K562 (cell line): ENCODE data around the gene DBNDD2. TPM values are rescaled to one million over a fixed set of nuclear protein-coding genes. Genes with fewer than 3 reads are reported as not detected.
A peak's percentile ranks its signal among the peaks of the same experiment; 100 is the strongest.

Experiments used
- CTBP1 ChIP-seq: fragments of 450-650 bp; IDR thresholded peaks from 2 replicates; pipeline ENCODE4 v1.6.1; 2016; ENCODE audit warnings: borderline replicate concordance
- DACH1 ChIP-seq: fragments of 450-650 bp; IDR thresholded peaks from 2 replicates; pipeline ENCODE4 v1.6.1; 2018; ENCODE audit not compliant: partially characterized antibody
- FOSL1 ChIP-seq: fragments of 200-800 bp; sonication (Bioruptor generic); conservative IDR thresholded peaks from 2 replicates; pipeline ENCODE4 v1.6.1; 2016; ENCODE audit warnings: missing genetic modification characterization, missing compliant biosample characterization
- NCOA6 ChIP-seq: fragments of 450-650 bp; IDR thresholded peaks from 2 replicates; pipeline ENCODE4 v1.6.1; 2017; ENCODE audit warnings: mild to moderate bottlenecking
- SIN3B ChIP-seq: fragments of 450-650 bp; IDR thresholded peaks from 2 replicates; pipeline ENCODE4 v1.6.1; 2017; ENCODE audit warnings: low read depth, mild to moderate bottlenecking, moderate library complexity
- SPI1 ChIP-seq: IDR thresholded peaks from 2 replicates; pipeline ENCODE4 v1.6.1; 2011; ENCODE audit warnings: low read depth, low read length, control low read depth, borderline replicate concordance
- SRSF1 ChIP-seq: fragments of 200-400 bp; formaldehyde crosslinking; IDR thresholded peaks from 2 replicates; pipeline ENCODE4 v1.6.1; 2017; ENCODE audit warnings: mild to moderate bottlenecking, low read depth, low read length, moderate library complexity
- TCF3 ChIP-seq: sonication (generic); formaldehyde crosslinking; IDR thresholded peaks from 2 replicates; pipeline ENCODE4 v1.4.0; 2020; ENCODE audit warnings: mild to moderate bottlenecking, missing genetic modification reagents
- ZBTB7A ChIP-seq: IDR thresholded peaks from 2 replicates; pipeline ENCODE4 v1.6.1; 2011; ENCODE audit warnings: low read depth, mild to moderate bottlenecking, low read length, moderate library complexity, borderline replicate concordance; ENCODE audit not compliant: control insufficient read depth
- polyA plus RNA-seq, 8 experiments: library from polyadenylated mRNA; depleted of rRNA in 4 of 8; stranded (reverse) in 5 of 8; unstranded in 3 of 8; fragments of >200 nt; fragmentation: Nextera tagmentation in 2 of 8; fragmentation: Illumina TruSeq in 1 of 8; extraction: Ambion mirVana in 2 of 8; extraction: Trizol in 1 of 8; gene quantifications; 2 replicates each; pipeline versions ENCODE4 v1.2.1 to v1.2.3, GENCODE V29; 2011 to 2014; ENCODE audit warnings: inconsistent platforms in 1 of 8, missing spikeins in 1 of 8
- total RNA-seq, 7 experiments: library from RNA; depleted of rRNA in 6 of 7; stranded (reverse); fragments of >200 nt in 6 of 7; fragmentation: Illumina TruSeq in 2 of 7; extraction: Trizol in 2 of 7; gene quantifications; 2 replicates each; pipeline versions ENCODE4 v1.2.1 to v1.2.3, GENCODE V29; 2011 to 2021; ENCODE audit warnings: low replicate concordance in 1 of 7
- TF ChIP-seq, protein P1 (sequence below): sonication (generic); formaldehyde crosslinking; IDR thresholded peaks from 2 replicates; pipeline ENCODE4 v1.8.0; 2022; ENCODE audit warnings: mild to moderate bottlenecking, missing genetic modification reagents
- TF ChIP-seq, protein P2 (sequence below): fragments of 200-800 bp; sonication (Bioruptor generic); IDR thresholded peaks from 2 replicates; pipeline ENCODE4 v1.6.1; 2017; ENCODE audit warnings: missing genetic modification characterization, missing compliant biosample characterization

Gene DBNDD2
- total and polyA plus RNA-seq, 9 of the 15 experiments (the other 6 are each of a cell fraction or from before 2014, with no cell fraction given), result 12.8 to 64.0 (median 35.8) TPM

DNA sequence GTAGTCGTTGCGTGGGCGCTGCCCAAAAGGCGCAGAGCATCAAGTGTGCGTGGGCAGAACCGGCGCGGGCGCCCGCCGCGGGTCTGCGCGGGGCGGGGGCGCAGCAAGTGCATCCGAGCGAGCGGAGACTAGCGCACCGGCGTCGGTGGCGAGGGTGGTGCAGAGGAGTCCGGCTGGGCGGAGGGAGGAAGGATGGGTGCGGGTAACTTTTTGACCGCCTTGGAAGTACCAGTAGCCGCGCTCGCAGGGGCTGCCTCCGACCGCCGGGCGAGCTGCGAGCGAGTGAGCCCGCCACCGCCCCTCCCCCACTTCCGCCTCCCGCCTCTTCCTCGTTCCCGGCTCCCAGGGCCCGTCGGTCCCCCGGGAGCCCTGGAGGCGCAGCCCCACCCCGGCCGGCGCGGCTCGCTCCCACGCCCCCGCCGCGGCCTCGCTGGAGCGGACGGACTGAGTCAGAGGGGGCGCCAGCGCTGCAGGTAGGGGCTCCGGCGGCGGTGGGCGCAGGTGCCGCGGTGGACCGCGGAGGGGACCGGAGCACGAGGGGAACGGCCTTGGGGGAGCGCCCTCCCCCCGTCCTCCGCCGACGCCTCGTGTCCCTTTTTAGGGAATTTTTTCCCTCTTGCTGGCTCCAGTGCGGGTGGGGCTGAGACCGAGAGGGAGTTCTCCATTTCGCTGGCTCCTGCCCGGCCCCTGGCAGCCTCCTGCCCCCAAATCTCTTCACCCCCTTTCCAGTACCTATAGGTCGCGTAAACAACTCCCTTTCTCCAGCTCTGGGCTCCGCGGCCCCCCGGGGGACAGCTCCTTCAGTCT lies 1.6 kb upstream of the DBNDD2 start (continued):
- TF ChIP-seq, protein P1, sequence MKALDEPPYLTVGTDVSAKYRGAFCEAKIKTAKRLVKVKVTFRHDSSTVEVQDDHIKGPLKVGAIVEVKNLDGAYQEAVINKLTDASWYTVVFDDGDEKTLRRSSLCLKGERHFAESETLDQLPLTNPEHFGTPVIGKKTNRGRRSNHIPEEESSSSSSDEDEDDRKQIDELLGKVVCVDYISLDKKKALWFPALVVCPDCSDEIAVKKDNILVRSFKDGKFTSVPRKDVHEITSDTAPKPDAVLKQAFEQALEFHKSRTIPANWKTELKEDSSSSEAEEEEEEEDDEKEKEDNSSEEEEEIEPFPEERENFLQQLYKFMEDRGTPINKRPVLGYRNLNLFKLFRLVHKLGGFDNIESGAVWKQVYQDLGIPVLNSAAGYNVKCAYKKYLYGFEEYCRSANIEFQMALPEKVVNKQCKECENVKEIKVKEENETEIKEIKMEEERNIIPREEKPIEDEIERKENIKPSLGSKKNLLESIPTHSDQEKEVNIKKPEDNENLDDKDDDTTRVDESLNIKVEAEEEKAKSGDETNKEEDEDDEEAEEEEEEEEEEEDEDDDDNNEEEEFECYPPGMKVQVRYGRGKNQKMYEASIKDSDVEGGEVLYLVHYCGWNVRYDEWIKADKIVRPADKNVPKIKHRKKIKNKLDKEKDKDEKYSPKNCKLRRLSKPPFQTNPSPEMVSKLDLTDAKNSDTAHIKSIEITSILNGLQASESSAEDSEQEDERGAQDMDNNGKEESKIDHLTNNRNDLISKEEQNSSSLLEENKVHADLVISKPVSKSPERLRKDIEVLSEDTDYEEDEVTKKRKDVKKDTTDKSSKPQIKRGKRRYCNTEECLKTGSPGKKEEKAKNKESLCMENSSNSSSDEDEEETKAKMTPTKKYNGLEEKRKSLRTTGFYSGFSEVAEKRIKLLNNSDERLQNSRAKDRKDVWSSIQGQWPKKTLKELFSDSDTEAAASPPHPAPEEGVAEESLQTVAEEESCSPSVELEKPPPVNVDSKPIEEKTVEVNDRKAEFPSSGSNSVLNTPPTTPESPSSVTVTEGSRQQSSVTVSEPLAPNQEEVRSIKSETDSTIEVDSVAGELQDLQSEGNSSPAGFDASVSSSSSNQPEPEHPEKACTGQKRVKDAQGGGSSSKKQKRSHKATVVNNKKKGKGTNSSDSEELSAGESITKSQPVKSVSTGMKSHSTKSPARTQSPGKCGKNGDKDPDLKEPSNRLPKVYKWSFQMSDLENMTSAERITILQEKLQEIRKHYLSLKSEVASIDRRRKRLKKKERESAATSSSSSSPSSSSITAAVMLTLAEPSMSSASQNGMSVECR (CRISPR knock-in tag), result no peak
- TF ChIP-seq CTBP1 (peak; percentile 62; the same call in 1 of the 2 replicates), SPI1 (peak; percentile 40; the same call in 1 of the 2 replicates), NCOA6 (0 out of 2 replicates have a peak, but pooled peaks have one; percentile 12), ZBTB7A (peak; percentile 91), TCF3 (CRISPR knock-in tag) (no peak), SIN3B (0 out of 2 replicates have a peak, but pooled peaks have one; percentile 17), FOSL1 (peak; percentile 40; the same call in 1 of the 2 replicates), SRSF1 (0 out of 2 replicates have a peak, but pooled peaks have one; percentile 45), DACH1 (no peak)
- TF ChIP-seq, protein P2, sequence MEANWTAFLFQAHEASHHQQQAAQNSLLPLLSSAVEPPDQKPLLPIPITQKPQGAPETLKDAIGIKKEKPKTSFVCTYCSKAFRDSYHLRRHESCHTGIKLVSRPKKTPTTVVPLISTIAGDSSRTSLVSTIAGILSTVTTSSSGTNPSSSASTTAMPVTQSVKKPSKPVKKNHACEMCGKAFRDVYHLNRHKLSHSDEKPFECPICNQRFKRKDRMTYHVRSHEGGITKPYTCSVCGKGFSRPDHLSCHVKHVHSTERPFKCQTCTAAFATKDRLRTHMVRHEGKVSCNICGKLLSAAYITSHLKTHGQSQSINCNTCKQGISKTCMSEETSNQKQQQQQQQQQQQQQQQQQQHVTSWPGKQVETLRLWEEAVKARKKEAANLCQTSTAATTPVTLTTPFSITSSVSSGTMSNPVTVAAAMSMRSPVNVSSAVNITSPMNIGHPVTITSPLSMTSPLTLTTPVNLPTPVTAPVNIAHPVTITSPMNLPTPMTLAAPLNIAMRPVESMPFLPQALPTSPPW (CRISPR knock-in tag), result peak; percentile 87
